HG03135 (cell line): ENCODE measurements around the gene LIPC.
"Not testable (repeated sequence)": the region's sequence is repeated elsewhere in the genome, so short reads cannot be mapped to it uniquely, and the experiment has no call there.

ENCODE experiments used
- ATAC-seq: cut with Tn5 transposase; IDR thresholded peaks from one replicate; pipeline ENCODE4 v1.9.1; 2021; ENCODE audit warnings: mild to moderate bottlenecking, moderate library complexity; ENCODE audit not compliant: unreplicated experiment

LIPC gene

GRCh38 chr15:58603927-58604326, 172.1 kb downstream of the LIPC start:
- ATAC-seq = not testable (repeated sequence)

GRCh38 chr15:58604455-58604923, 172.7 kb downstream of the LIPC start:
- no peak for ATAC-seq

- ATAC-seq = no peak
Measured at GRCh38 chr15:58605931-58606530, 174.2 kb downstream of the LIPC start.

GRCh38 chr15:58606577-58607080, 174.8 kb downstream of the LIPC start:
- no peak for ATAC-seq

DNA sequence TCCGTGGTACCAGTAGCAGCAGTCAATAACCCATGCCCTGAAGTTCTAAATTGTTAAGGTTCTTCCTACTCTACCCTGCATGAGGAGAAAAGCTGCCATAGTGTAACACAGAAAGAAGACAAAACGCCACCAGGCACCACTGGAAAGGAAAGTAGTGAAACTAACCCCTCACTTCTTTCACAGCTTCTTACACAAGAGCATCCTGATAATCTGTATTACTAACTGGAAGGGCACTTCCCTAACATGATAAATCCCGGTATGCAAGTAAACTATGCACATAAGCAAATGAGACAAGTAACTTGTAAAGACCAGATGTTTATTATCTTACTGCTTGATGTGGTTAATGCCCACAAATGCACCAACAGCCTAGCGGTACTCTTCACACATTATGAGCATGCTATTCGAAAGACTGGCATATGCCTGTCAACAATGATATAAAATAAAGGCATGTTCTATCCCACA, 176.4 kb downstream of the LIPC start:
- ATAC-seq = no peak

GRCh38 chr15:58608711-58609110, 176.9 kb downstream of the LIPC start:
- no peak for ATAC-seq

DNA sequence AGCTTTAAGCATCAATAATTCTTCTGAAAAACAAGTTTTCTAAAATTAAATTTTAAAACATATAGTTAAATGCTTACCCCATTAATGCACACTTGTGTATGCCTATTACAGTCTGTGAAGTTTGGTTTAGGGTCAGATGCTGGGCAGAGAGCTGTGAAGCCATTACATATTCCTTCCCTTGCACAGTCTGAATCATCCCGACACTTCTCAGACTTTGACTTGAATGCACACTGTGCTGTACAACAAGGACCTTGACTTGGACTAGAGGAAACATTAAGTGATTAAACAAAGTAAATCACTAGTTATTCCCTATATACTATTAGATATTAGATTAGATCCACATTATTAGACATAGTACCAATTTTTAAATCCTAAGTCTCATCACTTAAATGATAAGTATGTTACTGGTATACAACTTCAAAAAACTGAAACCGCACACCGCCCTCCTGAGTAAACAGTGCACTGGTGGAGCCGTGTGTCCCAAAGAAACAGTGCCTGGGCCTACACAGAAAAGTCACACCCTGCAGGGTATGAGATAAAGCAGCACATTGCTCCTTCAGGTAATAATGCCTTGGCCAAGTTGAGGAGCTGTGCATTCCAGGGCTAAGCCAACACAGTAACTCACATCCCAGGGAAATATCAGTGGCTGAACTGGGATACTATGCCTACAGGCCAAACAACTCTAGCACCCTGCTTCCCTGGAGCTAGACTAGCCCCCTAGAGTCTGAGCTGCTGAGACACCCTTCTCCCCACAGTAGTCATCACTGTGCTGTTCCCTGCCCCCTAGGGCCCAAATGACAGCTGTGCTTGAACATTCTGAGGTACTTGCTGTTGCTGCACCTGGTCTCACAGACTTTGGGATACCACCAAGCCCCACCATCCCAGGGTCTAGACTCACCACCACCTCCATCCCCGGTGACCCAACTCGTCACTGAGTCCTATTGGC, 180.2 kb downstream of the LIPC start:
- ATAC-seq = no peak

DNA sequence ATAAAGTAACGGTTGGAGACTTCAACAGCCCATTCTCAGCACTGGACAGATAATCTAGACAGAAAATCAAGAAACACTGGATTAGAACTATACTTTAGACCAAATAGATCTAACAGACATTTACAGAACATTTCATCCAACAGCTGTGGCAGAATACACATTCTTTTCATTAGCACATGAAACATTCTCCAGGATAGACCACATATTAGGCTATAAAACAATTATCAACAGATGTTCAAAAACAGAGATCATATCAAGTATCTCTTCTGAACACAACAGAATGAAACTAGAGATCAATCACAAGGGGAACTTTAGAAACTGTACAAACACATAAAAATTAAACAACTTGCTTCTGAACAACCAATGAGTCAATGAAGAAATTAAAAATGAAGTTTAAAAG, 184.4 kb downstream of the LIPC start:
- no peak for ATAC-seq
